Omental fat pad (tissue), 4 donors: ENCODE data around the gene TBC1D10A. TPM values are rescaled to one million over a fixed set of nuclear protein-coding genes. Genes with fewer than 3 reads are reported as not detected.

ENCODE experiments used
- ATAC-seq: fragments of 150-250 bp; one replicate; pipeline ENCODE4 v1.9.1; 2016; ENCODE audit warnings: mild to moderate bottlenecking, moderate library complexity; ENCODE audit not compliant: low FRiP score
- DNase-seq: peaks from one replicate; pipeline ENCODE4 v3.0.0-alpha.2; 2019; ENCODE audit warnings: low spot score
- total RNA-seq, 4 donors: library from RNA; depleted of rRNA; stranded (reverse); fragments of >200 nt; gene quantifications; one replicate each; pipeline ENCODE4 v1.1.0, GENCODE V29; 2016
- TF ChIP-seq, protein P1 (sequence below), 3 donors: fragments of 450-650 bp; IDR thresholded peaks; one replicate each; pipeline ENCODE4 v1.5.1; 2016 to 2017; ENCODE audit warnings: antibody characterized with exemption in 3 of 3, mild to moderate bottlenecking in 3 of 3, moderate library complexity in 2 of 3

Gene TBC1D10A
- total RNA-seq, 4 donors from 2014 or later, result 17.5 to 42.1 (median 26.0) TPM

DNA sequence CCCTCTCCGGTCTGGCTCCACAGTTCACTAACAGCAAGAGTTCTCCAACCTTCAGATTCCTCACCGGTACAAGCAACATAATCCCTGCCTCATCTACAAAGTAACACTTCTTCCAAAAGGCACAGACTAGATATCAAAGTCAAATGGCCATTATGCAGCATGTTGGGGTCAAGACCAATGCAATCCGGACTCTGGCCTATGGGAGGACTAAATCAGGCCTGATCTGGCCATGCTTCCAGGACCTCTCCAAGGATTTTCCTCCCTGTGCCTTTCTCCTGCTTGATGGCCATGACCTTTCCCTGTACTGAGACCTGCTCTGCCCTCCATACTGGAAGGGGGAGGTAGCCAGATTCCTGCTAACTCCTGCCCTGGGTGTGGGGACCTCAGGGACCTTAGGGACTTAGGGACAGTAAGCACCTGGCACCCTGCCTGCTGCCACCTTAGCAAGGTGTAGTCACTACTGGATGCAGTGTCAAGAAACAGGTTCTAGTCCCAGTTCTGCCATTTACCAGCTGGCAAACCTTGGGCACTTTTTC, 6.7 kb downstream of the TBC1D10A start:
- DNase-seq (no peak), ATAC-seq (no peak)
- TF ChIP-seq, protein P1, sequence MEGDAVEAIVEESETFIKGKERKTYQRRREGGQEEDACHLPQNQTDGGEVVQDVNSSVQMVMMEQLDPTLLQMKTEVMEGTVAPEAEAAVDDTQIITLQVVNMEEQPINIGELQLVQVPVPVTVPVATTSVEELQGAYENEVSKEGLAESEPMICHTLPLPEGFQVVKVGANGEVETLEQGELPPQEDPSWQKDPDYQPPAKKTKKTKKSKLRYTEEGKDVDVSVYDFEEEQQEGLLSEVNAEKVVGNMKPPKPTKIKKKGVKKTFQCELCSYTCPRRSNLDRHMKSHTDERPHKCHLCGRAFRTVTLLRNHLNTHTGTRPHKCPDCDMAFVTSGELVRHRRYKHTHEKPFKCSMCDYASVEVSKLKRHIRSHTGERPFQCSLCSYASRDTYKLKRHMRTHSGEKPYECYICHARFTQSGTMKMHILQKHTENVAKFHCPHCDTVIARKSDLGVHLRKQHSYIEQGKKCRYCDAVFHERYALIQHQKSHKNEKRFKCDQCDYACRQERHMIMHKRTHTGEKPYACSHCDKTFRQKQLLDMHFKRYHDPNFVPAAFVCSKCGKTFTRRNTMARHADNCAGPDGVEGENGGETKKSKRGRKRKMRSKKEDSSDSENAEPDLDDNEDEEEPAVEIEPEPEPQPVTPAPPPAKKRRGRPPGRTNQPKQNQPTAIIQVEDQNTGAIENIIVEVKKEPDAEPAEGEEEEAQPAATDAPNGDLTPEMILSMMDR (IDR thresholded peaks at IDR 0.05), result no peak

DNA sequence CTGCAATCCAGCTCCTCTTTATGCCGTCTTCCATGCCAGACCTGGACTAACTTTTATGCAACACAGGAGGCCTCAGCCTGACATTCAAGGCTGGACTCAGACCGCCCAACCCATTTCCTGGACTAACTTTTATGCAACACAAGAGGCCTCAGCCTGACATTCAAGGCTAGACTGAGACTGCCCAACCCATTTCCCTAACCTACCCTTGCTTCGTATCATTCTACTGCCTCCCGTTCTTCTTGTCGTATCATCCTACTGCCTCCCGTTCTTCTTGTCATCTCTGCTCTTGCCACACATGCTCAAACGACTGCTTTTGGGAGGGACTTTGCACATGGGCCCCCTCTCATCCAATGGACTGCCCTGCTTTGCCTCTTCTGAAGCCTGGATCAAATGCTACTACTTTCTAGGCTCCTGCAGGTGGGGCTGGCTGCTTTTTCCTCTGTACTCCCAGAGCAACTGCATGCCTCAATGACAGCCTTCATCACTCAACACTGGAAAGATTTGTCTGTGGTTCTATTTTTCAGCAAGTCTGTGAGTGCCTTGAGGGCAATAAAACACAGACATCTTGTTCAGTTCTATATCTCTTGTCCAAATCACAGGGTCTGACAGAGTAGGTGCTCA, 7.8 kb downstream of the TBC1D10A start:
- DNase-seq (no peak), ATAC-seq (no peak)
- TF ChIP-seq, protein P1 (IDR thresholded peaks at IDR 0.05), result no peak

DNA sequence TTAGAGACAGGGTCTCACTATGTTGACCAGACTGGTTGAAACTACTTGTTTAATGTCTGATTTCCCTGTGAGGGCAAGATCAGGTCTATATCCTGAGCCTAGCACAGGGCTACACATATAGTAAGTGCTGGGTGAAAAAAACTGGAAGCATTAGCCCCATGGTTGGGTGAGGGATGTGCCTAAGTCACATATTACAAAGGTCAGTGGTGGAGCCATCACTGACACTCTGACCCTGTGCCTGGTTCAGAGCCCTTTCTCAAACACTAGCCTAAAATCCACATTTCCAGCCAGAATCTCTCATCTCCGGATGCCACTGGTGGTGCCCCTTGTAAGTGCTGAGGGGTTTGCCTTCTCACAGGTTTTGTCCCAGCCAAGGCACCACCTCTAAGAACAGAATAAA, 9.0 kb downstream of the TBC1D10A start:
- DNase-seq (no peak), ATAC-seq (no peak)
- TF ChIP-seq, protein P1 (IDR thresholded peaks at IDR 0.05), result no peak

GRCh38 chr22:30315962-30316576, 10.7 kb downstream of the TBC1D10A start:
- TF ChIP-seq, protein P1 (IDR thresholded peaks at IDR 0.05), result no peak
- ATAC-seq (no peak), DNase-seq (no peak)

DNA sequence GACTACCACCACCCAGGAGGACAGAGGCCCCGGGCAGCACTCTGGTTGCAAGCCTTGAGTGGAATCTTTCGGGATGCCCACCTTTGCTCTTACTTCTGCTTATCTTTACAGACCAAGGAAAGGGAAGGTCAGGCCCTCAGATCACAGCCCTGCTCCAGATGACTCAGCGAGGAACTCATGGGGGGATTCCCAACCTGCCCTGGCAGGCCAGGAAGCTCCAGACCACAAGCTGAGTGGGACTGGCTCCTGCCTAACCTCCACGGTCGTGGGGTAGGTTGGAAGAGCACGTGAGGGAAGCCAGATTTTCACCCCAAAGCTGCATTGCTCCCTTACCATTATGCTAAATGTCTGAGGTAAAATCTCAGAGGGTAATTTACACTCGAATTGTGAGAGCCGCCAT, 11.8 kb downstream of the TBC1D10A start:
- ATAC-seq, result no peak
- no peak for DNase-seq
- TF ChIP-seq, protein P1 (IDR thresholded peaks at IDR 0.05), result no peak

GRCh38 chr22:30313527-30314363, 13.0 kb downstream of the TBC1D10A start:
- TF ChIP-seq, protein P1 (IDR thresholded peaks at IDR 0.05), result no peak
- ATAC-seq (no peak), DNase-seq (no peak)
